Lower leg skin (tissue), 4 donors: ENCODE results near the gene NCOA1. TPM values are rescaled to one million over a fixed set of nuclear protein-coding genes. Genes with fewer than 3 reads are reported as not detected.
"Not testable (repeated sequence)": the region's sequence is repeated elsewhere in the genome, so short reads cannot be mapped to it uniquely, and the experiment has no call there.

Source experiments
- DNase-seq, 2 donors: peaks; one replicate each; pipeline ENCODE4 v3.0.0-alpha.2; 2019; ENCODE audit warnings: low spot score in 2 of 2
- H3K4me3 ChIP-seq: fragments of 200-600 bp; sonication (generic); 2 replicates; pipeline ENCODE4 v1.5.1; 2017; ENCODE audit warnings: mild to moderate bottlenecking, low read depth; ENCODE audit not compliant: poor library complexity, severe bottlenecking
- POLR2A ChIP-seq, 2 donors: fragments of 450-650 bp; IDR thresholded peaks; one replicate each; pipeline ENCODE4 v1.6.1; 2016 to 2017; ENCODE audit warnings: antibody characterized with exemption in 2 of 2, mild to moderate bottlenecking in 1 of 2, moderate library complexity in 1 of 2
- WGBS, 2 donors: methylation state at CpG; one replicate each; pipeline ENCODE4 v1.1.5; 2018; 5-methylcytosine and 5-hydroxymethylcytosine counted together
- intact Hi-C: fragments of 100-400 bp; cut with DNase I; formaldehyde crosslinking; loops from one replicate; pipeline ENCODE4 v1.15.0; 2023; ENCODE audit warnings: low total_unique reads
- total RNA-seq, 4 donors: library from RNA; depleted of rRNA; stranded (reverse); fragments of >200 nt; gene quantifications; one replicate each; pipeline ENCODE4 v1.1.0, GENCODE V29; 2016
- TF ChIP-seq, protein P1 (sequence below), 3 donors: fragments of 450-650 bp; IDR thresholded peaks; one replicate each; pipeline ENCODE4 v1.5.1; 2016; ENCODE audit warnings: antibody characterized with exemption in 3 of 3, mild to moderate bottlenecking in 3 of 3, moderate library complexity in 2 of 3

NCOA1 gene
- total RNA-seq, 4 donors from 2014 or later, result 37.9 to 50.1 (median 45.0) TPM

DNA sequence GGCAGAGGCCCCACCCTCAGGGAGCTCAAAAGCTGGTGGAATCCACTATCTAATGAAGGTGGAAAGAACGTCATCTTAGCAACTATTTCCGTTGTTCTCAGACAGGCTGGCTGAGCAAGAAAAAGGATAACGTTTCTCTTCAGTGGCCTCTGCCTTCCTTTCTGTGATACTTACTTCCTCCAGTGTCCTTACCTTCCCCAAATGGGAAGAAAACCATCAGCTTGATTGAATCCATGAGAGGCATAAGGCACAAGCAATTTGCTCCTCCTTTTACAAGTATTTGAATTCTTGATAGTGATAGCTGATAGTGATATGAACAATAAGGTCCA, 8.1 kb upstream of the NCOA1 start:
- DNase-seq, result no peak
- H3K4me3 ChIP-seq, result no peak overlapping the region
- intact Hi-C loops, result no loop called here
- TF ChIP-seq POLR2A (IDR thresholded peaks at IDR 0.05), result no peak
- TF ChIP-seq, protein P1, sequence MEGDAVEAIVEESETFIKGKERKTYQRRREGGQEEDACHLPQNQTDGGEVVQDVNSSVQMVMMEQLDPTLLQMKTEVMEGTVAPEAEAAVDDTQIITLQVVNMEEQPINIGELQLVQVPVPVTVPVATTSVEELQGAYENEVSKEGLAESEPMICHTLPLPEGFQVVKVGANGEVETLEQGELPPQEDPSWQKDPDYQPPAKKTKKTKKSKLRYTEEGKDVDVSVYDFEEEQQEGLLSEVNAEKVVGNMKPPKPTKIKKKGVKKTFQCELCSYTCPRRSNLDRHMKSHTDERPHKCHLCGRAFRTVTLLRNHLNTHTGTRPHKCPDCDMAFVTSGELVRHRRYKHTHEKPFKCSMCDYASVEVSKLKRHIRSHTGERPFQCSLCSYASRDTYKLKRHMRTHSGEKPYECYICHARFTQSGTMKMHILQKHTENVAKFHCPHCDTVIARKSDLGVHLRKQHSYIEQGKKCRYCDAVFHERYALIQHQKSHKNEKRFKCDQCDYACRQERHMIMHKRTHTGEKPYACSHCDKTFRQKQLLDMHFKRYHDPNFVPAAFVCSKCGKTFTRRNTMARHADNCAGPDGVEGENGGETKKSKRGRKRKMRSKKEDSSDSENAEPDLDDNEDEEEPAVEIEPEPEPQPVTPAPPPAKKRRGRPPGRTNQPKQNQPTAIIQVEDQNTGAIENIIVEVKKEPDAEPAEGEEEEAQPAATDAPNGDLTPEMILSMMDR (IDR thresholded peaks at IDR 0.05), result no peak
- 43 to 58% methylated on average over 3 of the region's 3 CpGs for WGBS, 2 donors

DNA sequence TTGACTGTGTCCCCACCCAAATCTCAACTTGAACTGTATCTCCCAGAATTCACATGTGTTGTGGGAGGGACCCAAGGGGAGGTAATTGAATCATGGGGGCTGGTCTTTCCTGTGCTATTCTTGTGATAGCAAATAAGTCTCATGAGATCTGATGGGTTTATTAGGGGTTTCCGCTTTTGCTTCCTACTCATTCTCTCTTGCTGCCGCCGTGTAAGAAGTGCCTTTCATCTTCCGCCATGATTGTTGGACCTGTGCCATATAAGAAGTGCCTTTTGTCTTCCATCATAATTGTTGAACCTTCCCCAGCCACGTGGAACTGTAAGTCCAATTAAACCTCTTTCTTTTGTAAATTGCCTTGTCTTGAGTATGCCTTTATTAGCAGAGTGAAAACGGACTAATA, 6.4 kb upstream of the NCOA1 start:
- WGBS, 2 donors, result 90 to 91% methylated on average over 6 of the region's 6 CpGs
- DNase-seq, intact Hi-C loops, H3K4me3 ChIP-seq: not testable (repeated sequence)

DNA sequence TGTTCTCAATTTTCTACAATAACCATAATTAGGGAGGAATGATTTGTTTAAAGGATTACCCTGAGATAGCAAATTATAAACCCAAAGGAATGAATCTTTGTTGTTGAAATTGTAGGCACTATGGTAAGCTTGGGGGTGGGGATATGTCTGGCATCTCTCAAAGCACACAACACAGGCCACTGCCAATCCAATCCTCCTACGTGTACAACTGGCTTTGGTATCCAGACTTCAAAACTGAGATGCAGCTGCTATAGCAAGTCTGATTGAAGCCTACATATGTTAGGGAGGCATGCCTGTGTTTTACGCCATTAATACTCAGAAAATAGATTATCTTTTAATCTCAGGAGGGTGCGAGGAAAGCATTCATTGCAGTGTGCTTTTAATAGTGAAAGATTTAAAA, 5.9 kb upstream of the NCOA1 start:
- TF ChIP-seq, protein P1 (IDR thresholded peaks at IDR 0.05), result no peak
- TF ChIP-seq POLR2A (IDR thresholded peaks at IDR 0.05), result no peak
- WGBS, 2 donors, result 79 to 82% methylated on average over 3 of the region's 3 CpGs
- H3K4me3 ChIP-seq, result no peak overlapping the region
- no peak for DNase-seq
- intact Hi-C loops, result no loop called here

DNA sequence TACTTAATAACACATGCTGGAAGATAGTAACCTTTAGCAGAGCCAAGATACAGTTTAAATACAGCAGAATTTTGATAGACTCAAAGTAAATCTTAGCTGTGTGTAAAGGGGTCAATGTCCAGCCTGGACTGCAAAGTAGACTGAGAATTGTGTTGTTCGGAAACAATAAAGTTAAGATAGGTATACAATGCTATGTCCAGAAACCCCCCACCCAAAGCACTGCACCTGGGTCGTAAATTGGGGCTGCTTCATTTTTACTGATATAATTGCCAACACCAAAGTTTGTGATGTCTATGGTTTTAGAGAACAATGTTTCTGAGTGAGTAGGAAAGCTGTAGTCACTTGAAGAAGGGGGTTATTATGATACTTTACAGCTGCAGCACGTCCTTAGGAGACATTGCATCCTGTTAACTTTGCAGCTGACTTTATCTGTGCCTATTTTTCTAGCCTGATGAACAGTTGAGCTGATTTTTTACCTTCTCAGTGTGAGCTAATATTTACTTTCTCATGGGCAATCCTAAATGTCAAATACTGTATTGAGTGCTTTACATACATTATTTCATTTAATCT, 4.3 kb upstream of the NCOA1 start:
- no peak for DNase-seq
- TF ChIP-seq, protein P1 (IDR thresholded peaks at IDR 0.05), result no peak
- TF ChIP-seq POLR2A (IDR thresholded peaks at IDR 0.05), result no peak
- intact Hi-C loops, result no loop called here
- WGBS, 2 donors, result 93 to 95% methylated on average over 3 of the region's 3 CpGs
- H3K4me3 ChIP-seq, result no peak overlapping the region

DNA sequence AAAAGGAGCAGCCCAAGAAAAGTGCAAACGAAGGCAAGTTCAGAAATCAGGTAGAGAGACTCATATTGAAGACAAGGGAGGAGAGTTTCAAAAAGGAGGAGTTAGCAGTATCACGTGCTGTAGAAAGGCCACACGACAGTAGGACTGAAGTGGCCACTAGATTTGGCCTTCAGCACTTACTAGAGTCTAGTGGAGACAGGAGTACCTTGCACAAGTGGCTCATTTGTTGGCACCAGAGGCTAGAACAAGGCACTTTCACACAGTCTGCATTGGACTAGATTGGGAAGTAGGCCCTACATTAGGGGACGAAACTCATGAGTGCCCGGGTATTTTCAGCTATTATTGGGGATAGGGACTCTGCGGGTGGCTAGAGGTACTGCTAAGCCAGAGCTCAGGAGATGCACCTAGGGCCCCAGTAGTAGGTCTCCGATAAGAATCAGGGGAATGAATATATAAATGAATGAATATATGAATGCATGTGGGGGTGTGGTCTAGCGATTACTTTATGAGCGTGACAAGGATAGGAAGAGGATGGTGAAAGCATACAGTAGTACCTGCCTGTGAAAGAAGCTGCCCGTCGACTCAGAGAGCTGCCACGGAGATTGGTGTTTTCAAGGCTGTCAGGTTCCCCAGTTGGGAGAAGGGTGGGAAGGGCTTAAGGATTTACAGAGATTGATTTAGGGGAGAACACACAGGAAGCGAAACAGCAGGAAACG, 1.4 kb upstream of the NCOA1 start:
- H3K4me3 ChIP-seq, result no peak overlapping the region
- intact Hi-C loops, result no loop called here
- DNase-seq, result no peak
- TF ChIP-seq POLR2A (IDR thresholded peaks at IDR 0.05), result no peak
- TF ChIP-seq, protein P1 (IDR thresholded peaks at IDR 0.05), result no peak
- 75 to 76% methylated on average over 13 to 14 of the region's 14 CpGs for WGBS, 2 donors

DNA sequence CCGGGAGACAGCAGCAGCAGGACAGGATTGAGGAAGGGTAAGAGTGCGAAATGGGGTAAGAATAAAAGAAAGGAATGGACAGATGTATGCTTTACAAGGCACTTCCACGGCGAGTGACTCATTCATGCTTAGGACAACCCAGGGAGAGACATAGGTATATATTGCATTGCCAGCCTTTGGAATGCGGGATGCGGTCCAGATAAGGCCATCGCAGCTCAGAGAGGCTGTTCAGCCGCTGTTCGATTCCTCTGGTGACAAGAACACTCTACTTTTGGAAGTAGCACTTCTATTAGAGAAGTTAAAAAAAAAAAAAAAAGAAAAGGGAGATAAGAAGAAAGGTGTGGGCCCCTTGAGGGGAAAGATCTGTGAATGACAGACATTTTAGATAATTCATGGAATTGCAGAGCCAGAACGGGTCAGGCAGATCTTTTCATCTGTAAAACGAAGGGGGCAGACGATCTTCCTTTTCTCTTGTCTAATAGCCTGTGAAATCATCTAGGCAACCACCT, 819 bp upstream of the NCOA1 start:
- 25 to 26% methylated on average over 12 of the region's 12 CpGs for WGBS, 2 donors
- DNase-seq, result no peak
- intact Hi-C loops, result no loop called here
- H3K4me3 ChIP-seq, result peak overlapping the region; percentile 46
- TF ChIP-seq, protein P1 (IDR thresholded peaks at IDR 0.05), result no peak
- TF ChIP-seq POLR2A (IDR thresholded peaks at IDR 0.05), result no peak
